Keratinocyte (primary cell): Measurements from ENCODE around the gene CPAMD8.

Experiments
- EZH2 ChIP-seq: IDR thresholded peaks from one replicate; pipeline ENCODE4 v1.6.1; 2012; ENCODE audit warnings: inconsistent platforms, mild to moderate bottlenecking, low read length, moderate library complexity
- TF ChIP-seq, protein P1 (sequence below), 3 experiments: IDR thresholded peaks in 1 of 3; conservative IDR thresholded peaks in 1 of 3; optimal IDR thresholded peaks in 1 of 3; 2 replicates in 2 of 3; 3 replicates in 1 of 3; pipeline versions ENCODE3 to v1.5.1; 2011; ENCODE audit warnings: low read length in 3 of 3, mild to moderate bottlenecking in 3 of 3, moderate library complexity in 2 of 3, control low read depth in 1 of 3, inconsistent platforms in 1 of 3; ENCODE audit not compliant: insufficient read depth in 2 of 3; ENCODE audit errors: extremely low read depth in 1 of 3

DNA sequence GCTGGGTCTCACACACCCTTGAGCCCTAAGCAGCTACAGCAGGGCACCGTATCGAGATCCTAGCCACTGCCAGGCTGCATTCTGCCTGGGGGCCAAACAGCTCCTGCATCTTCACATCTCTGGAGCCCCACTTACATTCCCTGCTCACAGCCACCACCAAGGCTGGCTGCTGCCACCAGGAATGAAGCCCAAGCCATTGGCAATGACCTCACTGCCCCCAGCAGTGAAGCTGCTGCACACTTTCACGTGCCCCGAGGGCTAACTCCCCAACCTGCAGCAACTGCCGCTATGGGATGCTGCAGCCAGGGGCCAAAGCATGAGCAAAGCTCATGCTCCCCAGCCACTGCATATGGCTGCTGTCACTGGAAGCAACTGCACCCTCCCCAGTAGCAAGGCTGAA lies 95.9 kb downstream of the CPAMD8 start:
- TF ChIP-seq, protein P1, sequence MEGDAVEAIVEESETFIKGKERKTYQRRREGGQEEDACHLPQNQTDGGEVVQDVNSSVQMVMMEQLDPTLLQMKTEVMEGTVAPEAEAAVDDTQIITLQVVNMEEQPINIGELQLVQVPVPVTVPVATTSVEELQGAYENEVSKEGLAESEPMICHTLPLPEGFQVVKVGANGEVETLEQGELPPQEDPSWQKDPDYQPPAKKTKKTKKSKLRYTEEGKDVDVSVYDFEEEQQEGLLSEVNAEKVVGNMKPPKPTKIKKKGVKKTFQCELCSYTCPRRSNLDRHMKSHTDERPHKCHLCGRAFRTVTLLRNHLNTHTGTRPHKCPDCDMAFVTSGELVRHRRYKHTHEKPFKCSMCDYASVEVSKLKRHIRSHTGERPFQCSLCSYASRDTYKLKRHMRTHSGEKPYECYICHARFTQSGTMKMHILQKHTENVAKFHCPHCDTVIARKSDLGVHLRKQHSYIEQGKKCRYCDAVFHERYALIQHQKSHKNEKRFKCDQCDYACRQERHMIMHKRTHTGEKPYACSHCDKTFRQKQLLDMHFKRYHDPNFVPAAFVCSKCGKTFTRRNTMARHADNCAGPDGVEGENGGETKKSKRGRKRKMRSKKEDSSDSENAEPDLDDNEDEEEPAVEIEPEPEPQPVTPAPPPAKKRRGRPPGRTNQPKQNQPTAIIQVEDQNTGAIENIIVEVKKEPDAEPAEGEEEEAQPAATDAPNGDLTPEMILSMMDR (optimal IDR thresholded peaks at IDR 0.05 in 1 of 3, IDR thresholded peaks at IDR 0.05 in 1 of 3, conservative IDR thresholded peaks at IDR 0.05 in 1 of 3; ENCODE audit: extremely low read depth in 1 of 3, insufficient read depth in 2 of 3, low read length in 3 of 3), result no peak
- TF ChIP-seq EZH2, result no peak
